Body of pancreas (tissue), 4 donors: Measurements from ENCODE around the gene ZSWIM3.

ENCODE experiments used
- CTCF ChIP-seq, 7 experiments: fragments of 450-650 bp in 4 of 7; fragments of 200-600 bp in 3 of 7; sonication (generic) in 3 of 7; IDR thresholded peaks; one replicate each; pipeline ENCODE4 v1.5.1; 2016 to 2019; ENCODE audit warnings: antibody characterized with exemption in 7 of 7
- POLR2A ChIP-seq, 3 donors: fragments of 450-650 bp; IDR thresholded peaks; one replicate each; pipeline ENCODE4 v1.6.1; 2016; ENCODE audit warnings: antibody characterized with exemption in 3 of 3, mild to moderate bottlenecking in 2 of 3

- TF ChIP-seq POLR2A (IDR thresholded peaks at IDR 0.05), result no peak
- TF ChIP-seq CTCF (IDR thresholded peaks at IDR 0.05), result no peak
Measured at GRCh38 chr20:45828589-45828988, 28.8 kb upstream of the ZSWIM3 start.
